ENCODE results near the gene AGFG2.
"Not testable (repeated sequence)": the region's sequence is repeated elsewhere in the genome, so short reads cannot be mapped to it uniquely, and the experiment has no call there.

AGFG2 gene

DNA sequence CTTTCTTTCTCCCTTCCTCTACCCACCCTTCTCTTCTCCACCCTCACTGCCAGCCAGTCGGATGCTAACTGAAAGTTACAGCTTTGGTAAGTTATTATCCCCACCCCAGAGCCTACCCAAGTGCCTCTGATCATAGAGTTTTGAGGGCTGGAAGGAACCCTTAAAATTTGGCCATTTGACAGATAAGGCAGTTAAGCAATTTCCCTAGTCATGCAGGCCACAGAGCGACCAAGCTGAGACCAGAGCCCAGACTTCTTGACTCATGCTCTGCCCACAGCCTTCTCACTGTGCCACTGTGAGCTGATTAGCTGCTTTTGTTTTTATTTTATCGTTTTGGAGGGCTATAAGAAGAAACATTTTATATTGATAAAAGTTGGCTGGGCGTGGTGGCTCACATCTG, 17.5 kb downstream of the AGFG2 start:
- H3K4me3 ChIP-seq: no peak overlapping the region
- TF ChIP-seq CTCF (IDR thresholded peaks at IDR 0.05): no peak
- H3K27ac ChIP-seq: no peak overlapping the region
- no peak for DNase-seq (ENCODE audit: low spot score)

GRCh38 chr7:100559127-100559526, 20.1 kb downstream of the AGFG2 start:
- no peak for TF ChIP-seq CTCF (IDR thresholded peaks at IDR 0.05)
- Histone ChIP-seq H3K4me3 (no peak overlapping the region), H3K27ac (no peak overlapping the region)
- no peak for DNase-seq (ENCODE audit: low spot score)

DNA sequence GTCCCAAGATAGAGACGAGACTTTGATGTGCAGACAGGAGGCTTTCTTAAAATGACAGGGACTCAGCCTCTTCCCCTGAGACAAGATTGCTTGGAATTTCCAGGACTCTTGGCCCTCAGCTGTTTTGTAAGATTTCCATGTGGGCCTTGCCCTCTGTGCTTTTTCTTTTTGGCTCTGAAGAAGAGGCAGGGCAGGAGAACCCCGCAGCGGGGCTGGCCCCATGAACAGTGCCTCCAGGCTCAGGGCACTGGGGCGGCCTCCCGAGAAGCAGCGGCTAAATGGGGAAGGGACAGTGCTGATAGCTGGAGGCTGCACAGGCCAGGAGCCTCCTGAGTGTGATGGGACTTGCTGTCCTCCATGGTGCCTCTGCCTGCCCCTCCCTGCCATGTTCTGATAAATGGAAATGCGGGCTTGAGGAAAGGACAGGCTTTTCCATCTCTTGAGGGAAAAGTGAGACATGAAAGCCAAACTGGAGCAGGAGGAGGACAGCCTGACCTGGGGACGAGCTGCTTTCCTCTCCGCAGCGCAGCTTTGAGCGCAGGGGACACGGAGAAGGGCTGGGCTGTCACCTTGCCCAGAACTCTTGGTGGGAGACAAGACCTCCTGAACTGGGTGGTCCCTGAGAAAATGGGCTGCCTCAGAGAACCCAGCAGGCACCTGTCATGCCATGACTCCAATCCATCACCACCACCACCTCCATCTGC, 22.6 kb downstream of the AGFG2 start:
- TF ChIP-seq CTCF (IDR thresholded peaks at IDR 0.05): no peak
- Histone ChIP-seq H3K4me3 (no peak overlapping the region), H3K27ac (no peak overlapping the region)
- DNase-seq (ENCODE audit: low spot score): no peak

GRCh38 chr7:100562195-100563099, 23.4 kb downstream of the AGFG2 start:
- TF ChIP-seq CTCF (IDR thresholded peaks at IDR 0.05): no peak
- H3K4me3 ChIP-seq: no peak overlapping the region
- no peak for DNase-seq (ENCODE audit: low spot score)
- no peak overlapping the region for H3K27ac ChIP-seq

GRCh38 chr7:100563100-100563564, 24.1 kb downstream of the AGFG2 start:
- no peak for TF ChIP-seq CTCF (IDR thresholded peaks at IDR 0.05)
- Histone ChIP-seq H3K27ac (no peak overlapping the region), H3K4me3 (no peak overlapping the region)
- DNase-seq (ENCODE audit: low spot score): no peak

DNA sequence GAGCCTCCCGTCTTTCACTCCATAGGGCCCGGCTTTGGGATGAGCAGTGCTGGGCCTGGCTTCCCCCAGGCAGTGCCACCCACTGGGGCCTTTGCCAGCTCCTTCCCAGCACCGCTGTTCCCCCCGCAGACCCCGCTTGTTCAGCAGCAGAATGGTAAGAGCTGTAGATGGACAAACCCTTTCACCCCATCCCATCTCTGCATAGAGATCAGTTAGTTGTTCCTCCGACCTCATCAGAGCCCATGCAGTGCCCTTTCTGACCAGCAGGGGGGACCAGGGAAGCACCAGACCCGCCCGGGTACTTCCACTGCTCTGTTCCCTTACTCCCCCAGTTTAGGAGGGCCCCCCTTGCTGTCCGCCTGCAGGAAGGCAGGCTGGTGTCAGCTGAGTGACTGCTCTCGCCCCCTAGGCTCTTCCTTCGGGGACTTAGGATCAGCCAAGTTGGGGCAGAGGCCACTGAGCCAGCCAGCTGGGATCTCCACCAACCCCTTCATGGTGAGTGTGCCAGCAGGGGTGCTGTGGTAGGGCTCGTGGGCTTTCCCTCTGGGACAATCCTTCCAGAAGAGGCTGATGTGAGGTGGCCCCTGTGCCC, 24.9 kb downstream of the AGFG2 start:
- no peak overlapping the region for H3K27ac ChIP-seq
- TF ChIP-seq CTCF (IDR thresholded peaks at IDR 0.05): peak; percentile 90
- no peak for DNase-seq (ENCODE audit: low spot score)
- H3K4me3 ChIP-seq: no peak overlapping the region

DNA sequence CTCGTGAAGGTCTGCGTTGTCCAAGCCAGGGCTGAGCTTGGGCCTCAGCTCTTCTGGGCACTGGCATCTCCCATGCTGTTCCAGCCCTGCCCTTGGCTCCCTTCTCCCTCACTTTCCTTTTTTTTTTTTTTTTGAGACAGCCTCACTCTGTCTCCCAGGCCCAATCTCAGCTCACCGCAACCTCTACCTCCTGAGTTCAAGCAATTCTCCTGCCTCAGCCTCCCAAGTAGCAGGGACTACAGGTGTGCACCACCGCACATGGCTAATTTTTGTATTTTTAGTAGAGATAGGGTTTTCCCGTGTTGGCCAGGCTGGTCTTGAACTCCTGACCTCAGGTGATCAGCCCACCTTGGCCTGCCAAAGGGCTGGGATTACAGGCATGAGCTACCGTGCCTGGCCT, 25.4 kb downstream of the AGFG2 start:
- not testable (repeated sequence) for H3K27ac ChIP-seq; H3K4me3 ChIP-seq; DNase-seq (ENCODE audit: low spot score)

Measured in coronary artery (tissue), 2 donors.